GM21423 (cell line): ENCODE results near the gene OR2M4.
A peak's percentile ranks its signal among the peaks of the same experiment; 100 is the strongest.
"Not testable (repeated sequence)": the region's sequence is repeated elsewhere in the genome, so short reads cannot be mapped to it uniquely, and the experiment has no call there.

ENCODE experiments used
- ATAC-seq: cut with Tn5 transposase; IDR thresholded peaks from one replicate; pipeline ENCODE4 v1.9.1; 2021; ENCODE audit warnings: mild to moderate bottlenecking, moderate library complexity; ENCODE audit not compliant: unreplicated experiment

Gene OR2M4

GRCh38 chr1:248231117-248231516 is at the start of gene OR2M4:
Gene OR2M4, plus strand, starts transcription at chr1:248231417. Its CDS starts 7,512 bp downstream, at chr1:248238929.
- no peak for ATAC-seq

- ATAC-seq = no peak
Measured at GRCh38 chr1:248183996-248184395, 47.2 kb upstream of the OR2M4 start.

- no peak for ATAC-seq
Measured at GRCh38 chr1:248187363-248187762, 43.9 kb upstream of the OR2M4 start.

- no peak for ATAC-seq
Measured at GRCh38 chr1:248189026-248189425, 42.2 kb upstream of the OR2M4 start.

GRCh38 chr1:248194117-248194516 is 37.1 kb upstream of the OR2M4 start:
- ATAC-seq = no peak

- ATAC-seq = no peak
Measured at GRCh38 chr1:248196965-248197364, 34.3 kb upstream of the OR2M4 start, which contains the start of gene OR2M3. Gene OR2M3, plus strand, starts transcription at chr1:248197265. Its CDS starts 5,803 bp downstream, at chr1:248203068.

- ATAC-seq = no peak
Measured at GRCh38 chr1:248215880-248216279, 15.3 kb upstream of the OR2M4 start.

- no peak for ATAC-seq
Measured at GRCh38 chr1:248225537-248225936, 5.7 kb upstream of the OR2M4 start.

- ATAC-seq = no peak
Measured at GRCh38 chr1:248229360-248229908, 1.8 kb upstream of the OR2M4 start.

GRCh38 chr1:248239478-248239877 is 8.3 kb downstream of the OR2M4 start:
- no peak for ATAC-seq

GRCh38 chr1:248243204-248243603 is 12.0 kb downstream of the OR2M4 start:
- ATAC-seq = peak; percentile 86

GRCh38 chr1:248259309-248259708 is 28.1 kb downstream of the OR2M4 start:
- not testable (repeated sequence) for ATAC-seq

- ATAC-seq = no peak
Measured at GRCh38 chr1:248268178-248268577, 37.0 kb downstream of the OR2M4 start.

- ATAC-seq = not testable (repeated sequence)
Measured at GRCh38 chr1:248273225-248273624, 42.0 kb downstream of the OR2M4 start.

GRCh38 chr1:248277876-248278275 is 46.7 kb downstream of the OR2M4 start, which contains the start of gene OR2T33:
Gene OR2T33, minus strand, starts transcription at chr1:248277976. Its CDS starts 4,162 bp downstream, at chr1:248273814.
- no peak for ATAC-seq

GRCh38 chr1:248288391-248288790 is 57.2 kb downstream of the OR2M4 start:
- ATAC-seq = no peak
